GM19395 (cell line): ENCODE measurements around the gene C1D.
A peak's percentile ranks its signal among the peaks of the same experiment; 100 is the strongest.
"Not testable (repeated sequence)": the region's sequence is repeated elsewhere in the genome, so short reads cannot be mapped to it uniquely, and the experiment has no call there.

Source experiments
- ATAC-seq: cut with Tn5 transposase; IDR thresholded peaks from one replicate; pipeline ENCODE4 v1.9.1; 2021; ENCODE audit warnings: mild to moderate bottlenecking, moderate library complexity; ENCODE audit not compliant: unreplicated experiment

C1D gene, protein sequence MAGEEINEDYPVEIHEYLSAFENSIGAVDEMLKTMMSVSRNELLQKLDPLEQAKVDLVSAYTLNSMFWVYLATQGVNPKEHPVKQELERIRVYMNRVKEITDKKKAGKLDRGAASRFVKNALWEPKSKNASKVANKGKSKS

DNA sequence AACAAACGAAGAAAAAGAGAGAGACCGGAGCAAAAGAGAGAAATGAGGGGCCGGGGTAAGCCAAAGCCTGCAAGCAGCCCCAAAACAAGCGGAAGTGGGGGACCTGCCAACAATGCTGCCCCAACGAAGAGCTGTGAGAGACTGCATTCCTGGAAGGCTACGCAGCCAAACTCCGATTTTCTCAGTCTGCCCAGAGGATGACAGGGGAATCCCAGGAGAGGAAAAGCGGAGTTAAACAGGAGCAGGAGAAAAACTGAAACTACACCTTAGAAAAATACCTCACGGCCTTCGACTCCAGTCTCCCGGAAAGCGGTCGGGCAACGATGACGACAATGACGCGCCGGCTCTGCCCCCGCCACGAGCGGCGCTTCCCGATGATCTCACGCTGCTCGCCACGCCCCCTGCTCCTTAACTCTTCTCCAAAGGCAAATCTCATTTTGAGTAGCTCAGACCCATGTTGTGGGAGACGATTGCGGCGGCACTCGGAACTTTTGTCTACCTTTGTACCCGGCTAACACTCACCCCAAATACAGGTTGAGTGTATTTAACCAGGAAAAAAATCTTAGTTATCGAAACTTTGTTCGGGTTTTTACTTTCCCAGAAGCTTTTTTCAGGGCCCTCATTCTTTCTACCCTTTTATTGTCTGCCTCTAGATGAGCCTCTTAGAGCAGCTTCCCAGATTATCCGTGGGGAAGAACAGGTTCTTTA lies at the start of gene C1D:
TSS of gene C1D (minus strand) at position 325 of the 708 bp plus-strand sequence. CDS start 15,694 bp downstream, outside the sequence.
- ATAC-seq, result peak; percentile 98

- ATAC-seq, result peak; percentile 92
These were observed 47.3 kb upstream of the C1D start for GRCh38 chr2:68110102-68110501.

DNA sequence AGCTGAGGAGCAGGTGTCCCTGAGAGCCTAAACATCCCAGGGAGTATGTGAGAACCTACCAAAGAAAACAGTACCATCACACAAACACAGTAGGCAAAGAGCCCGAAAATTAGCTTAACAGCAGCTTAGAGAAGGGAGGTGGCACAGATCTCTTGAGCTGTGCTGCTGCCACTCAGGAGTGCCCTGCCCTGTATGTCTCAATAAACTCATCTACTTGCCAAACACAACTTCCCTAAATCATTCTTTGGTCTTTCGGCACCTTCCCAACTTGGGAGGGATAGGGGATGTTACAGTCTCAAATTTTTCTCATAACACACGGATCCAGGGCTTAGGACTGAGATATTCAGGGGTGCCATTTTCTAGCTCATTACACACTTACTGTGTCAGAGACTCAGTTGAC lies 45.3 kb upstream of the C1D start:
- no peak for ATAC-seq

- ATAC-seq, result no peak
These were observed 44.7 kb upstream of the C1D start for GRCh38 chr2:68107475-68107874.

- ATAC-seq, result no peak
These were observed 41.5 kb upstream of the C1D start for GRCh38 chr2:68104111-68104835.

GRCh38 chr2:68103709-68104055 lies 40.9 kb upstream of the C1D start:
- ATAC-seq, result no peak

DNA sequence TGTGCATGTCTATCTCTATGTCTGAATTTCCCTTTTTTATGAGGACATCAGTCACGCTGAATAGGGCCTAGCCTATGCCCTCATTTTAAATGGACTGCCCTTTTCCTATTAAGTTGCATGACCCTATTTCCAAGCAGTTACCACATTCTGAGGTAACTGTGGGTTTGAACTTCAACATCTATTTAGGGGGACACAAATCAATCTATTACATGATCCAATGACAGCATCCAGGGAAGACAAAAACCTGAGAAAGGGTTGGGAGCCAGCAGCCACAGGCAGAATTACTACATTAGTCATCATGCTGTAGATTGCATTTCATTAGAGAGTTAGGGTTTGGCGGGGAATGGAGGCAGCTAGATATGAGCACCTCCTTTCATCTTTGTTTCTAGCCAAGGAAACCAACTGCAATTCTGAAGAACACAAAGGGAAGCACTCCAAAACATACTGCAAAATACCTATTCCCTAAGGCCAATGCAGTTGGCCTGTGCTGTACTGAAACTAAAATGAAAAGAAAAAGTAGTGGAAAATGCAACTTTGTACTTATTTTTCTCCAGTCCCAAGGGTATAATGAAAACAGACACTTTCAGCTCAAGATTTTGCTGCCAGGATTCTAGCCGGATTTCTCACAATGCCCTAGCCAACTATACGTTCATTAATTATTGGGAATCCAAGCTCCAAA lies 40.4 kb upstream of the C1D start:
- ATAC-seq, result no peak

GRCh38 chr2:68100189-68100588 lies 37.4 kb upstream of the C1D start:
- no peak for ATAC-seq

GRCh38 chr2:68099260-68099659 lies 36.5 kb upstream of the C1D start:
- ATAC-seq, result no peak

- ATAC-seq, result no peak
These were observed 35.5 kb upstream of the C1D start for GRCh38 chr2:68098291-68098797.

GRCh38 chr2:68094111-68094510 lies 31.3 kb upstream of the C1D start:
- ATAC-seq, result no peak

- ATAC-seq, result no peak
These were observed 30.8 kb upstream of the C1D start for GRCh38 chr2:68093634-68094033.

- no peak for ATAC-seq
These were observed 28.7 kb upstream of the C1D start for GRCh38 chr2:68091439-68092034.

DNA sequence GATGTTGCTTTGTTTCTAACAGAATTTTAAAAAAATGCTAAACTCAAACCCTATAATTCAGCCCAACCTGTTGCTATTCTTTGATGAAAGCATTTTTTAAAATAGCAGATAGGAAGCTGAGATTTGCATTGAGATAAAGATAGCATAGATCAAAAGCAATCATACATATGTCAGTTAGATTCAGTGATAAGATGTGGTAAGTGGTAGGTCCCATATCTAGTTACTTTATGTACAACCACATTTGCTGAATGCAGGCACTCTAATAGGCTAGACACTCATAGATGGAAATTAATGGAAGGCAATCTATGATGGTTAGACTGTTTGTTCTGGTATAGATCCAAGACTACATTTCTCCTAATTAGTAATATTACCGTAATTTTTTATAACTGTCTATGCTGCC lies 27.2 kb upstream of the C1D start:
- ATAC-seq, result no peak

DNA sequence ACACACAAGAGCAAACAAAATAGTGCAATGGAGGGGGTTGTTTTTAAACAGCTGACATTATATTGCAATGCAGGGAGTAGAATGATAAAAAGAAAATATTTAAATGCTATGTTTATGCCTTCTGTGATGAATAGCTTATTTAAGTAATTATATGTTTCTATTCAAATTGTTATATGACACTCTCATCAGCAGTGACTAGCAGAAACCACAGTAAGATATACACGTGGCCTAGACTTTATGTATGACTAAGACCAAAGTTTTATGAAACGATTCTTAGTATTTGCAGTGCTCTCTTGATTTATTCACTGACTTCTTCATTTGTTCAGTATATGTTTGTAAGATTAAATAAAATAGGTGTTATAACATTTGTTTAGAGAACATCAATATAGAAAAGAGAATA lies 26.1 kb upstream of the C1D start:
- ATAC-seq, result no peak

GRCh38 chr2:68086166-68086565 lies 23.4 kb upstream of the C1D start:
- ATAC-seq, result no peak

DNA sequence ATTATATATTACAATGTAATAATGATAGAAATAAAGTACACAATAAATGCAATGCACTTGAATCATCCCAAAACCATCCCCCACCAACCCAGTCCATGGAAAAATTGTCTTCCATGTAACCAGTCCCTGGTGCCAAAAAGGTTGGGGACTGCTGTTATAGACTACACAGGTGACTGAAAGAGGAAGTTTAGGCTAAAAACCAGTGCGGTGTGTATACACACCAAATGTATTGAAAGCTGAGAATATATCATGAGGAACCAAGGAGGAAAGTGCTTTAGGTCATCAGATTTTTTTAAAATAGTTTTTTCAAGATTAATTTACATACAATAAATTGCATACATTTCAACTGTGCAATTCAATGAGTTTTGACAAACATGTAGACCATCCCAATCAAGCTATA lies 20.5 kb upstream of the C1D start:
- ATAC-seq, result no peak

DNA sequence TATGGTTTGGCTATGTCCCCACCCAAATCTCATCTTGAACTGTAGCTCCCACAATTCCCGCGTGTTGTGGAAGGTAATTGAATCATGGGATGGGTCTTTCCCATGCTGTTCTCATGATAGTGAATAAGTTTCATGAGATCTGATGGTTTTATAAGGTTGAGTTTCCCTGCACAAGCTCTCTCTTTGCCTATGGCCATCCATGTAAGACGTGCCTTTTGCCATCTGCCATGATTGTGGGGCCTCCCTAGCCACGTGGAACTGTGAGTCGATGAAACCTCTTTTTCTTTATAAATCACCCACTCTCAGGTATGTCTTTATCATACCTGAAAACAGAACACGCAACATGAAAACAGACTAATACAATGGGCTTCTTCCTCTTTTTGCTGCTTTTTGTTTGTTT lies 11.2 kb upstream of the C1D start:
- ATAC-seq, result no peak

- not testable (repeated sequence) for ATAC-seq
These were observed 1.2 kb upstream of the C1D start for GRCh38 chr2:68063797-68064646.

- no peak for ATAC-seq
These were observed 2.2 kb downstream of the C1D start for GRCh38 chr2:68060652-68061051.
